SK-N-SH treated with all-trans-retinoic acid at 6 μM for 48 hours (cell line): ENCODE data around the gene KIAA0513.

Experiments used
- PPARA ChIP-seq: fragments of 250-450 bp; sonication (Bioruptor Pico); IDR thresholded peaks from 2 replicates; pipeline ENCODE4 v1.5.0; 2020; ENCODE audit warnings: mild to moderate bottlenecking, borderline replicate concordance
- TF ChIP-seq, protein P1 (sequence below): fragments of 250-450 bp; sonication (Bioruptor Pico); IDR thresholded peaks from 2 replicates; pipeline ENCODE4 v1.5.1; 2020; ENCODE audit warnings: low read depth, mild to moderate bottlenecking, moderate library complexity
- TF ChIP-seq, protein P2 (sequence below): fragments of 250-450 bp; sonication (Bioruptor Pico); IDR thresholded peaks from 2 replicates; pipeline ENCODE4 v1.5.1; 2021; ENCODE audit warnings: mild to moderate bottlenecking, moderate library complexity
- TF ChIP-seq, protein P3 (sequence below): fragments of 250-450 bp; sonication (Bioruptor Pico); IDR thresholded peaks from 2 replicates; pipeline ENCODE4 v1.8.0; 2020; ENCODE audit warnings: mild to moderate bottlenecking, moderate library complexity, borderline replicate concordance

DNA sequence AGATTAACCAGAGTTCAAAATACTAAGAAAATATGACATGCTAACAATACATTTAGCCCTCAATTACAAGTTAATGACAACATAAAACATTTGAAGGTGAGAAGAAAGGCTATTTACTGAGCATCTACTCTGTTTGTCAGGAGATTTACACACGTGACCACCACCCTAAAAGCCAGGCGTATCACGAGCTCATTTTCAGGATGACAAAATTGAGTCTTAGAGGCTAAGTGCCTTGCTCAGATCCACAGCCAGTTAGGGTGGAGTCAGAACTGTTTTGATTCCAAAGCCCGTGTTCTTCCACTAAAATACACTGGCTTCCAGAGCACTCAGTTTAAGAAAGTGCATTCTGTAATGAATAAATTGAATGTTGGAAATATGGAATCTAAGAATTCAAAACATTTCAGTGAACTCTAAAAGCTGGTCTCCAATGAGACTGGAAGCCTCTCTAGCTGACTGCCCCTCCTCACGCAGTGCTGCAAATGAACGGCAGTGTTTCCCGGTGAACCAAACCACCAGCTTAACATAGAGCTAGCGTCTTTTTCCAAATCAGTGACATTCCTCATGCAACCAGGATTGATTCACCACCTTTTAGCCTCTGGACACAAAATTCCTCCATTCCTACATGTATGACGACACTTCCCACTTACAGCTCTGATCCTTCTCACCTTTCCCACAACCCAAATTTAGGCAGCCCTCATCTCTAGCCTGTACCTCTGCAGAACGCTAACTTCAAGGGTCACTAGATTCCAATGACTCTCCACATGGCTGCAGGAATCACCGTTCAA lies 22.1 kb upstream of the KIAA0513 start:
- TF ChIP-seq, protein P1, sequence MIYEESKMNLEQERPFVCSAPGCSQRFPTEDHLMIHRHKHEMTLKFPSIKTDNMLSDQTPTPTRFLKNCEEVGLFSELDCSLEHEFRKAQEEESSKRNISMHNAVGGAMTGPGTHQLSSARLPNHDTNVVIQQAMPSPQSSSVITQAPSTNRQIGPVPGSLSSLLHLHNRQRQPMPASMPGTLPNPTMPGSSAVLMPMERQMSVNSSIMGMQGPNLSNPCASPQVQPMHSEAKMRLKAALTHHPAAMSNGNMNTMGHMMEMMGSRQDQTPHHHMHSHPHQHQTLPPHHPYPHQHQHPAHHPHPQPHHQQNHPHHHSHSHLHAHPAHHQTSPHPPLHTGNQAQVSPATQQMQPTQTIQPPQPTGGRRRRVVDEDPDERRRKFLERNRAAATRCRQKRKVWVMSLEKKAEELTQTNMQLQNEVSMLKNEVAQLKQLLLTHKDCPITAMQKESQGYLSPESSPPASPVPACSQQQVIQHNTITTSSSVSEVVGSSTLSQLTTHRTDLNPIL (CRISPR knock-in tag): no peak
- TF ChIP-seq, protein P2, sequence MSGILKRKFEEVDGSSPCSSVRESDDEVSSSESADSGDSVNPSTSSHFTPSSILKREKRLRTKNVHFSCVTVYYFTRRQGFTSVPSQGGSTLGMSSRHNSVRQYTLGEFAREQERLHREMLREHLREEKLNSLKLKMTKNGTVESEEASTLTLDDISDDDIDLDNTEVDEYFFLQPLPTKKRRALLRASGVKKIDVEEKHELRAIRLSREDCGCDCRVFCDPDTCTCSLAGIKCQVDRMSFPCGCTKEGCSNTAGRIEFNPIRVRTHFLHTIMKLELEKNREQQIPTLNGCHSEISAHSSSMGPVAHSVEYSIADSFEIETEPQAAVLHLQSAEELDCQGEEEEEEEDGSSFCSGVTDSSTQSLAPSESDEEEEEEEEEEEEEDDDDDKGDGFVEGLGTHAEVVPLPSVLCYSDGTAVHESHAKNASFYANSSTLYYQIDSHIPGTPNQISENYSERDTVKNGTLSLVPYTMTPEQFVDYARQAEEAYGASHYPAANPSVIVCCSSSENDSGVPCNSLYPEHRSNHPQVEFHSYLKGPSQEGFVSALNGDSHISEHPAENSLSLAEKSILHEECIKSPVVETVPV (CRISPR knock-in tag): no peak
- TF ChIP-seq PPARA: no peak
- TF ChIP-seq, protein P3, sequence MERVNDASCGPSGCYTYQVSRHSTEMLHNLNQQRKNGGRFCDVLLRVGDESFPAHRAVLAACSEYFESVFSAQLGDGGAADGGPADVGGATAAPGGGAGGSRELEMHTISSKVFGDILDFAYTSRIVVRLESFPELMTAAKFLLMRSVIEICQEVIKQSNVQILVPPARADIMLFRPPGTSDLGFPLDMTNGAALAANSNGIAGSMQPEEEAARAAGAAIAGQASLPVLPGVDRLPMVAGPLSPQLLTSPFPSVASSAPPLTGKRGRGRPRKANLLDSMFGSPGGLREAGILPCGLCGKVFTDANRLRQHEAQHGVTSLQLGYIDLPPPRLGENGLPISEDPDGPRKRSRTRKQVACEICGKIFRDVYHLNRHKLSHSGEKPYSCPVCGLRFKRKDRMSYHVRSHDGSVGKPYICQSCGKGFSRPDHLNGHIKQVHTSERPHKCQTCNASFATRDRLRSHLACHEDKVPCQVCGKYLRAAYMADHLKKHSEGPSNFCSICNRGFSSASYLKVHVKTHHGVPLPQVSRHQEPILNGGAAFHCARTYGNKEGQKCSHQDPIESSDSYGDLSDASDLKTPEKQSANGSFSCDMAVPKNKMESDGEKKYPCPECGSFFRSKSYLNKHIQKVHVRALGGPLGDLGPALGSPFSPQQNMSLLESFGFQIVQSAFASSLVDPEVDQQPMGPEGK (CRISPR knock-in tag): no peak
